Activated CD4-positive, CD25-positive, alpha-beta regulatory T cell treated with anti-CD3 and anti-CD28 coated beads, Interleukin-2, amount 50 U/mL, for 16 hours (primary cell): ENCODE measurements around the gene TMEM135.
"Not testable (repeated sequence)": the region's sequence is repeated elsewhere in the genome, so short reads cannot be mapped to it uniquely, and the experiment has no call there.

Experiments used
- DNase-seq: peaks from one replicate; pipeline ENCODE4 v3.0.0-alpha.2; 2020; ENCODE audit warnings: low read depth, low spot score

The TMEM135 gene

GRCh38 chr11:87076874-87077429, 39.2 kb downstream of the TMEM135 start:
- DNase-seq, result no peak

- DNase-seq, result no peak
Measured at GRCh38 chr11:87081358-87081757, 43.6 kb downstream of the TMEM135 start.

DNA sequence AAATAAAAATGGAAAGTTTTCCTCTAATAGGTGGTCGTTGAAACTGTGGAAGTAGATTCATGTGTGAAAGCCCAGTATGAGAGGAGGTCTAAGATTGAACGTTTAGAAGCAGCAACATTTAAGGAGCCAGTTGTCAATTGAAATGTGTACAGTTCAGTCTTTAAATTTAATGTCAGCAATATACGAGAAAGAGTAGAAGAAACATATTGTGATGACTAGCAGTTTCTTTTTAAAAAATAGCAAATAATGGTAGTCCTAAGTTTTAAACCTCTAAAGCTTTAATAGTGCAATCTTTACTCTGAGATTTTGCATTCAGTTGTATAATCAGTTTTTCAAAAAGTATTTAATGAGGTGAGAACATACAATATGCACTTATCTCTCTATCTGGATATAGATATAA, 44.9 kb downstream of the TMEM135 start:
- no peak for DNase-seq

DNA sequence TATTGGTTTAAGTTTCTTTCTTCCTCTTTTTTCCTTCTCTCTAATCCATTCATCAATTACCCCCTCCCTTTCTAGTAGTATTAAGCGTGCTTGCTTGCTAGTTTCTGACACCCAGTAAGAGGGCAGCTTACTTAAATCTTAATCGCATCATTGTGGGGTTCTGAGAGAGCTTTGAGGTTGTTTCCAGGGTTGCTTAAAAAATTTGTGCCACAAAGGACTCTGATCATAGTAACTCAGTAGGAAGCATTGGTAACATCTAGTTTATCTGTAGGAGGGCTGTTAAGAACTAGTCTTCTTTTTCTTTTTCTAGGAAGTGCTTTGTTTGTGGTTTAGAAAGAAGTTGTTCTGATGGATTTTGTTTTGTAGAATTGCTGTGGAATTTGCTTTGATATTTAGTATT, 45.3 kb downstream of the TMEM135 start:
- DNase-seq, result no peak

GRCh38 chr11:87092159-87092558, 54.4 kb downstream of the TMEM135 start:
- DNase-seq, result no peak

GRCh38 chr11:87092567-87092966, 54.8 kb downstream of the TMEM135 start:
- DNase-seq, result no peak

DNA sequence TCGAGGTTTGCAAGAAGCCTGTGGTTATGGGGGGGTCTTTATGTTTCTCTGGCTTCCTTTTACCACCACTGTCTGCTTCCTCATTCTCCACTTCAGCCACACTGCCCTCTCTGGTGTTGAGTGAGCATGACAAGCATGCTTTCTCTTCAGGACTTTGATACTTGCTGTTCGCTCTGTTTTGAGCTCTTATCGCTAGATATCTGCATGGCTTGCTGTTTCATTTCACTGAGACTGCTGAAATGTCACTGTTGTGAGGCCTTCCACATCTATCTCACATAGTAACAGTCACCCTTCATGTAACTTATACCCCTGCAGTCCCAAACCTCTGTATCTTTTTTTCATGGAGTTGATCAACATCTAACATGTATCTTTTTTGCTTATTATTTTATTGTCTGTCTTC, 59.8 kb downstream of the TMEM135 start:
- DNase-seq, result peak; percentile 3

GRCh38 chr11:87101956-87102580, 64.3 kb downstream of the TMEM135 start:
- DNase-seq, result no peak

DNA sequence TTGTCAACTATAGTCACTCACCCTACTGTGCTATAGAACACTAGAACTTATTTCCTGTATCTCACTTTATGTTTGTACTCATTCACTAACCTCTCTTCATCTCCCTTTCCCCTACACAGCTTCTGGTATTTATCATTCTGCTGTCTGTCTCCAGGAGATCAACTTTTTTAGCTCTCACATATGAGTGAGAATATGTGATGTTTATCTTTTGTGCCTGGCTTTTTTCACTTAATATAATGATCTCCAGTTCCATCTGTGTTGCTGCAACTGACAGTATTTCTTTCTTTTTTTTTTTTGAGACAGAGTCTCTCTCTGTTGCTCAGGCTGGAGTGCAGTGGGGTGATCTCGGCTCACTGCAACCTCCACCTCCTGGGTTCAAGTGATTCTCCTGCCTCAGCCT, 68.1 kb downstream of the TMEM135 start:
- DNase-seq, result not testable (repeated sequence)

- not testable (repeated sequence) for DNase-seq
Measured at GRCh38 chr11:87107379-87107778, 69.6 kb downstream of the TMEM135 start.

- DNase-seq, result no peak
Measured at GRCh38 chr11:87110443-87111131, 72.9 kb downstream of the TMEM135 start.

GRCh38 chr11:87114093-87114492, 76.4 kb downstream of the TMEM135 start:
- no peak for DNase-seq

- DNase-seq, result no peak
Measured at GRCh38 chr11:87116185-87116584, 78.5 kb downstream of the TMEM135 start.

- no peak for DNase-seq
Measured at GRCh38 chr11:87120937-87121336, 83.2 kb downstream of the TMEM135 start.

GRCh38 chr11:87122852-87123251, 85.1 kb downstream of the TMEM135 start:
- no peak for DNase-seq

DNA sequence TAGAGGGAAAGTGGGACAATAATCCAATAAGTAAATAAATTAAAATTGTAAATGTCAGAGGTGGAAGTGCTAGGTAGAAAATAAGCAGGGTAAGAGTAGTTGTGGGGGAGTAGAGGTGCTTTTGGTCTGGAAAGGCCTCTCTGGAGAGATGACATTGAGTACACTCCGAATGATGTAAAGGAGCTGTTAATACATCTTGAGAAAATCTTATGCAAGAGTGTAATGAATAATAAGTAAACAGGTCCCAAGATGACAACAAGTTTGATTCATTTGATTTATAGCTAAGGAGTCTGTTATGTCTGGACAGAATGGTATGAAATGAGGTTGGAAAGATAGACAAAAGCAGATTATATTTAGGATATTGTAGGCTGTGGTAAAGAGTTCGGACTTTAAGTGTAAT, 87.5 kb downstream of the TMEM135 start:
- DNase-seq, result no peak

- DNase-seq, result no peak
Measured at GRCh38 chr11:87127101-87127500, 89.4 kb downstream of the TMEM135 start.

DNA sequence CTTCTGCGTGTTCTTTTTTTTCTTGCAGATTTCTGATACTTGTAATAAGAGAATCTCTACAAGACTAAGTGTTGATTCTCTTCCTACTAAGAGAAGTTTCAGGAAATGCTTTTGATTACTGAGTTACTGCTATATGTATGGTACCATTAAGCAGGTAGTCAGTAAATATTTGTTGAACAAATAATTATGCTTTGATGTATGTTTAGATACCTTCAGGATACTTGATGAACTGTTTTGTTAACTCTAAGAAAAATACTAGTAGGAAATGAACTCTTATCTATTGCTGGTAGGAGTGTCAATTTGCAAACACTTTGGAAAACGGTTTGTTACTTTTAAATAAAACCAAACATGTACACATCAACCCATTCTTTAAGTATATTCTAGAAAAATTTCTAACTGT, 90.6 kb downstream of the TMEM135 start:
- DNase-seq, result no peak

DNA sequence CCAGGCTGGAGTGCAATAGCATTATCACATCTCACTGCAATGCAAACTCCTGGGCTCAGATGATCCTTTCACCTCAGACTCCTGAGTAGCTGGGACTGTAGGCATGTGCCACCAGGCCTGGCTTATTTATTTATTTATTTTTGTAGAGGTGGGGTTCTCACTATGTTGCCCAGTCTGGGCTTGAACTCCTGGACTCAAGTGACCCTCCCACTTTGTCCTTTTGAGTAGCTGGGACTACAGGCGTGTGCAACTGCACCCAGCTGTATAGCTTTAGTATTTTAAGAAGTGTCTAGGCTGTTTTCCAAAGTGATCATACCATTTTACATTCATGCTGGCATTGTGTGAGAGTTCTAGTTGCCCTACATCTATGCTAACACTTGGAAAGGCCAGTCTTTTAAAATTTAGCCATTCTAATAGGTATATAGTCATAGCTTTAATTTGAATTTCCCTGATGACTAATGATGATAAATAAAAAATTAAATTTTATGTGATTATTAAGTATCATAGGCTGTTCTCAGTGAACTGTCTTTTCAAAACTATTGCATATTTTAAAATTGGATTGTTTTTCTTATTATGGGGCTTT, 96.9 kb downstream of the TMEM135 start:
- DNase-seq, result no peak

DNA sequence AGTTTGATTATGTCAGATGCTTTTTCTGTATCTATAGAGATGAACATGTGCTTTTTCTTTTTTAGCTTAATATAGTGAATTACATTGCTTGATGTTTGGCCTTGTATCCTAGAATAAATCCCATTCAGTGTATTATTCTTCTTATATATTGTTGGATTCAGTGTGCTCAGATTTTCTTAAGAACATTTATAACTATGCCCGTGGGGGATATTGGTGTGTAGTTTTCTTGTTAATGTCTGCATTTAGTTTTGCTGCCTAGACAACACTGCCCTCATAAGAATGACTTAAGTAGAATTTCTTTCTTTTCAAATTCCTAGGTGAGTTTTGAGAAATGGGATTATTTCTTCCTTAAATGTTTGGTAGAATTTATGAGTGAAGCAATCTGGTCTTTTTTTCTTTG, 98.5 kb downstream of the TMEM135 start:
- DNase-seq, result no peak

- DNase-seq, result no peak
Measured at GRCh38 chr11:87137711-87138110, 100.0 kb downstream of the TMEM135 start.

- DNase-seq, result no peak
Measured at GRCh38 chr11:87139475-87139874, 101.7 kb downstream of the TMEM135 start.

- no peak for DNase-seq
Measured at GRCh38 chr11:87141322-87141721, 103.6 kb downstream of the TMEM135 start.
